Activated naive CD4-positive, alpha-beta T cell treated with anti-CD3 and anti-CD28 coated beads, Interleukin-2, amount 50 U/mL, for 72 hours (primary cell): ENCODE measurements around the gene TMEM167A. TPM values are rescaled to one million over a fixed set of nuclear protein-coding genes. Genes with fewer than 3 reads are reported as not detected.

ENCODE experiments used
- ATAC-seq, 2 donors: fragments of 150-1000 bp; cut with Tn5 transposase; 2 replicates each; pipeline ENCODE4 v1.10.0; 2021; ENCODE audit warnings: mild to moderate bottlenecking in 2 of 2, moderate library complexity in 2 of 2
- DNase-seq, 2 donors: peaks; one replicate each; pipeline ENCODE4 v3.0.0; 2021 to 2022; ENCODE audit warnings: low spot score in 2 of 2
- H3K27ac Mint-ChIP-seq, 2 donors: one replicate each; pipeline ENCODE4 v1.8.0; 2022; ENCODE audit warnings: mild to moderate bottlenecking in 2 of 2, mixed read lengths in 2 of 2
- H3K36me3 Mint-ChIP-seq, 2 donors: one replicate each; pipeline ENCODE4 v1.8.0; 2022; ENCODE audit warnings: mixed read lengths in 2 of 2
- H3K9me3 Mint-ChIP-seq, 2 donors: one replicate each; pipeline ENCODE4 v1.8.0; 2022; ENCODE audit warnings: mixed read lengths in 2 of 2
- total RNA-seq, 2 donors: library from RNA; stranded (reverse); gene quantifications; one replicate each; pipeline ENCODE4 v1.2.3, GENCODE V29; 2022

Gene TMEM167A
- total RNA-seq, 2 donors from 2014 or later, result 58.4 to 65.5 TPM

- Mint-ChIP-seq H3K36me3 (peaks cover 29 to 38% of the 10 kb centered on the region in 2 donors), H3K27ac (no peak overlapping the region), H3K9me3 (no peaks in the 10 kb centered on the region)
- no peak for DNase-seq
- no peak for ATAC-seq
Observed at GRCh38 chr5:83055166-83055565, 22.0 kb downstream of the TMEM167A start.

GRCh38 chr5:83050723-83051340 is 26.4 kb downstream of the TMEM167A start:
- ATAC-seq (no peak), DNase-seq (no peak)
- Mint-ChIP-seq H3K36me3 (peaks cover 24 to 25% of the 10 kb centered on the region in 2 donors), H3K9me3 (no peaks in the 10 kb centered on the region), H3K27ac (no peak overlapping the region)

- no peaks in the 10 kb centered on the region for H3K9me3 Mint-ChIP-seq
- peaks cover 14 to 15% of the 10 kb centered on the region in 2 donors for H3K36me3 Mint-ChIP-seq
- no peak for DNase-seq
- no peak for ATAC-seq
- no peak overlapping the region for H3K27ac Mint-ChIP-seq
Observed at GRCh38 chr5:83049370-83049885, 27.8 kb downstream of the TMEM167A start.

DNA sequence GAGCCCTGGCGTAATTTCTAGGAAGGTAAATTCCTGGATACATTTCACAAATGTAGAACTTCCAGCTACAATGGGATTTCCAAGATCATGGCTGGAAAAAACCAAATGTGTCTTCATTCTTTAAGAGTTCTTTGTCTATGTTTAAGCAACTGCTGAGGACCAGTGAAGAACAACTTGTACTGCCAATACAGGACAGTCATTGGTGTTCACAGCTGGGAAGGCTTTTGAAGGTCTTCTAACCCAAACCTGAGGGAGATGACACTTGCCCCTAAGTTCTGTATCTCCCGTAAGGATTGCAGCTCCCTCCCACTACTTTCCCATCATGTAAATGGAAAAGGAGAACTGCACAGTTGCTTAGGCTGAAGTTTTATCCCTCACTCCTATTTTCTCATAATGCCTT is 28.4 kb downstream of the TMEM167A start:
- peaks cover 8 to 9% of the 10 kb centered on the region in 2 donors for H3K36me3 Mint-ChIP-seq
- H3K9me3 Mint-ChIP-seq, result no peaks in the 10 kb centered on the region
- ATAC-seq, result no peak
- DNase-seq, result no peak
- no peak overlapping the region for H3K27ac Mint-ChIP-seq

DNA sequence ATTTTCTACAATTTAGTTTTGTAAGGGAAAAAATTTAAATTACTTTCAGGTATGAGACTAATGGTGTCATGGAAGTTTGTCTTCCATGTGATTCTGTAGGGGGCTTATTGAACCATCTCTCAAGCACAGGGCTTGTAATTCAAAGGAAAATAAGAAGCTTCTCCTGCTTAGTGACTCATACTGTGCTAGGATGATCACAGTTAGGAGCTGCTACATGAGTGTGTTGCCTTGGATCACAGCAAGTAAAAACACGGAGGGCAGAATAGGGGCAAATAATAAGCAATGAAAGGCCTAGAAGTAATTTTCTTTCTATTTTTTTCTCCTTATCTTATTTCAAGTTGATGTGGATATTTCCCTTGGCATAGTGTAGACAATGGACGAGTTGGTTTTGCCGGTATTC is 28.9 kb downstream of the TMEM167A start:
- no peak for DNase-seq
- no peaks in the 10 kb centered on the region for H3K9me3 Mint-ChIP-seq
- H3K27ac Mint-ChIP-seq, result no peak overlapping the region
- ATAC-seq, result no peak
- H3K36me3 Mint-ChIP-seq, result peaks cover 6% of the 10 kb centered on the region in 2 donors

DNA sequence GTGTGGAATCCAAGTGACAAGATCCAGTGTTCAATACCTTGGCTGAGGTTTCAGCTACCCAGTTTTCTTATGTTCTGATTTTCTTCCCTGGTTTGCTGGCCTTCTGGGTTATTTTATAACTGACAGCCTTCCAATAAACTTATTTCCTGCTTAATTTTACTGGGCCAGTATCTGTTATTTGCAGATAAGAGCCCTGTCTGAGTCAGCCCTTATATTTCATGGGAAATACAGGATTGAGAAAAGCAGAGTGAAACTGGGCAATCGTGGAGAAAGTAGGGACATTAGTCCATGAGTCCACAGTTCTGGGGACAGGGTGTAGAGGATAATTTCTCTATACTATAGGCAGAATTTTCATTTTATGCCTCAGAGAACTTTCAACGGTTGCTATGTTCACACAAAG is 32.3 kb downstream of the TMEM167A start:
- ATAC-seq, result no peak
- Mint-ChIP-seq H3K27ac (no peak overlapping the region), H3K9me3 (no peaks in the 10 kb centered on the region), H3K36me3 (no peaks in the 10 kb centered on the region)
- DNase-seq, result no peak

DNA sequence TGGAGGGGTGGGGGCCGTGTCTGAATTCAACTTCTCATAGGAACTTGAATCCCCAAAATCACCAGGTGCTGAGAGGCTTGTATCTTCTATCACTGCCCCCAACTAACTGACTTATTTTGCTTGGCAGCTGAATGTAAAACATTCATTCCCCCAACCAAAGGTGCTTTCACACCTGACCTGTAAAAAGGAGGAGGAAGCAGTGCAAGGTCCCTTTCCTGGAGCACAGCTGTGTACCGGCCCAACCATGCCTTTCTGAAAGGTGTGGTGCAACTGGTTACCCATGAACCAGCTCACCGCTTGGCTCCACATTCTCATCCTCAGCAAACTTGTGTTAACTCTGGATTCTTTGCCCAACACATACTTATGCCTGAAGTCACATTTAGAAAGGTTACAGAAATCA is 34.7 kb downstream of the TMEM167A start:
- Mint-ChIP-seq H3K27ac (no peak overlapping the region), H3K36me3 (no peaks in the 10 kb centered on the region), H3K9me3 (no peaks in the 10 kb centered on the region)
- DNase-seq (no peak), ATAC-seq (no peak)

DNA sequence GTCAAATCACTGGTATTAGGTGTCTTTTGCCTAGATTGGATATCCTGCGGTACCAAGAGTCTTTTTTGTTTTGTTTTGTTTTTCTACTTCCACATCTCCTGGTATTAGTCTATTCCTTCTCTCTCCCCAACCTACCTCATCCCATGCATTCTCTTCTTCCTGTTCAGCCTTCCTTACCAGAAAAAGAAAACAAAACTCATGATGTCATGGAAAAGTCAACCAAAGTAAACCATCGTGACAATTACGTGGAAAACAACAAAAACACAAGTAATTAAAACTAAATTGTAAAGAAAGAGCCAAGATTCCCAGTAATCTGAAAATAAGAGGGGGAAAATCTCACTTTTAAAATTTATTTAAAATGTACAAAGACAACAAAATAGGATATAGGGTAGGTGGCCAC is 38.3 kb downstream of the TMEM167A start:
- ATAC-seq (no peak), DNase-seq (no peak)
- no peak overlapping the region for H3K27ac Mint-ChIP-seq
- H3K9me3 Mint-ChIP-seq, result no peaks in the 10 kb centered on the region
- no peaks in the 10 kb centered on the region for H3K36me3 Mint-ChIP-seq

GRCh38 chr5:83036991-83037575 is 40.1 kb downstream of the TMEM167A start:
- DNase-seq (no peak), ATAC-seq (no peak)
- Mint-ChIP-seq H3K9me3 (no peaks in the 10 kb centered on the region), H3K27ac (no peak overlapping the region), H3K36me3 (no peaks in the 10 kb centered on the region)

DNA sequence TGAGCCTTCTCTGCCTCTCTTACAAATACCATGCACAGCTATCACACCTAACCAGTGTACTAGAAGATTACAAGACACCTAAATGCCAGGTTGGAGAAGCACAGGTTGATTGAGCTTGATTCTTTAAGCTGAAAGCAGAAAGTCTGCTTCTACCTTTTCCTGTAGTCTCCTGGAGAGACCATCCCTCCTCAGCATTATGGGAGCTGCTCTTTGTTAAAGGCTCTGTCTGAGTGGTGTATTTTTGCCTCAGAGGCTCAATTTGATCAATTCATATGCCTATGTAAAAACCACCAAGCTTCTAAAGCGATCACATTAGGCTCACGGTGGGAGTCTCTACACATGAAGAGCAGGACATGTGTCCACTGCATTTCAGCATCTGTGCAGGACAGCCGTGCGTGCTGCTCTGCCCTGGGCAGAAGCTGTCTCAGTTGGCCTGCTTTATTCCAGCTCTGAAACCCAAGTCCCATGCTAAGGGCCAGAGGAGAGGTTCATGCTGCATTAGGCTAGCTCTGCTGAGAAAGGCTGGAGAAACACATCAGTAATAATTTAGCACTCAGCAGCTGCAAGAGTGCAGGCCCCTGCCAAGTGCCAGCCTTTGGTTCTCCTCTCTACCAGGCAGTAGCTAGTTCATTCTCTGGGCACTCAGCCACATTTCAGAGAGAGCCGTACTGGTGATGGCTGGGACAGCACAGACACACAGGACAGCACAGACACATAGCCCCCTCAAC is 41.7 kb downstream of the TMEM167A start:
- Mint-ChIP-seq H3K36me3 (no peaks in the 10 kb centered on the region), H3K27ac (peak overlapping the region in 1 of 2 donors; percentile 55), H3K9me3 (no peaks in the 10 kb centered on the region)
- ATAC-seq (no peak), DNase-seq (no peak)

DNA sequence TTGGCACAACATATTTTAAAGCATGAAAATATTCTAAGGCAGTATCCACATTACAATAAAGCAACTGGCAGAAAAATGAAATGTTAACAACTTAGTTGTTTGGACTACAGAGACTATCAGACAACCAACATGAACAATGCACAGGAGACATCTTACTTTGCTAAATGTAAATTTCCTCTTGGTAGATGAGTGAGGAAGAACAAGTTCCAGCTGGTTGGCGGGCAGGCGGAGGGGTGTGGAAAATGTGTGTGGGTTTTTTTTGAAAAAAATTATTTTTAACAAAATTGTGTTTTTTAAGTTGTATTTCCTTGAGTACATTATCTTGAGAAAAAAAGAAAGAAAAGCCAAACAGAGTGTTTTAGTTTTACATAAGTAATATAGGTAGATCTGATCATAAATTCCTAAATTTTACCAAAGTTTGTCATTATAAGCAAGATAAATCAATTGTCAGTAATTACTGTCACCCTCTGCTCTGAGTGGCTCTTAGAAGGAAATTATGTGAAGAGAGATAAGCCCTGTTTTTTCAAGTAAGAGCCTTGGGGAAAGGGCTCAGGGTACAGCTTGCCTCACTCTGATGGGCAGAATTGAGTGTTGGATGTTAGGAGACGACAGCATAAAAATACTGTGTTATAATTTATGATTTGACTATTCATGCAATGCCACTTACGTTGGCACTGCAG is 42.5 kb downstream of the TMEM167A start:
- no peak for ATAC-seq
- H3K36me3 Mint-ChIP-seq, result no peaks in the 10 kb centered on the region

DNA sequence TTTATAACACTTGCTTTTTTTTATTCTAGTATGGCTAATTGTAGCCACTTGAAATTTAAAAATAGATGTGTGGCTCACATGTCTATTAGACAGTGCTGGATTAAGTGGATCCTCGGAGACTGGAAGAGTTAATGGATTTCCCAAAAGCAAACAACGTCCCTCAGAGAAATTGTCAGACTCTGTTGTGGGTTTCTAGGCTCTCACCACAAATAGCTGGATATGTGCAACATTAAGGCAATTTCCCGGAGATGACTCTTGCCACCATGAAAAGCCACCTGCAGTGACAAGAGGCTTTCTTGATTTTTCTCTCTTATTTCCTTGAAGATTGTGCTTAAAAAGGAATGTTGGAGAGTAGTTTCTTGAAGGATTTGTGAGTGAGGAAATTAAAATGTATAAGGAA is 43.2 kb downstream of the TMEM167A start:
- Mint-ChIP-seq H3K9me3 (no peaks in the 10 kb centered on the region), H3K36me3 (no peaks in the 10 kb centered on the region), H3K27ac (no peak overlapping the region)
- ATAC-seq (no peak), DNase-seq (no peak)

More for the DNA sequence above, 42.5 kb downstream of the TMEM167A start:
- no peak for DNase-seq
- Mint-ChIP-seq H3K27ac (no peak overlapping the region), H3K9me3 (no peaks in the 10 kb centered on the region)

DNA sequence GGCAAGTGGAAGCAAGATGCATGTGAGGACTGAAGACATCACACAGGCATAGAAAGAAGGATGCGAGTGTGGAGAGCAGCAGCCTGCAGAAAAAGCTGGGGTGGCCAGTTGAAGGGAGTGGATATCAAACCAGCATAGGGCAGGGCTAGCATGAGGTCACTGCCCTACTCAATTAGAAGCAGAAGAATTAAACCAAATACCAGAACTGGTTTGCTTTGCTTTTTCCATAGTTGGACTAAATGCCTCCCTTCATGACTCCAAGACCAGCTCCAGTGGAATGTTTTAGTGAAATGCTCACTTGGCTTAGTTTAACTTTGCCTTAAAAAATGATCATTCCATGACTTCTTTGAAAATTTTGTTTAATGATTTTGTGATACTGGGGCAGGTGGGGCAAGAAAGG is 45.8 kb downstream of the TMEM167A start:
- DNase-seq (no peak), ATAC-seq (no peak)
- H3K9me3 Mint-ChIP-seq, result no peaks in the 10 kb centered on the region
- no peak overlapping the region for H3K27ac Mint-ChIP-seq
- no peaks in the 10 kb centered on the region for H3K36me3 Mint-ChIP-seq

- H3K36me3 Mint-ChIP-seq, result no peaks in the 10 kb centered on the region
- ATAC-seq (no peak), DNase-seq (no peak)
- H3K9me3 Mint-ChIP-seq, result no peaks in the 10 kb centered on the region
- no peak overlapping the region for H3K27ac Mint-ChIP-seq
Observed at GRCh38 chr5:83029912-83030311, 47.3 kb downstream of the TMEM167A start.

DNA sequence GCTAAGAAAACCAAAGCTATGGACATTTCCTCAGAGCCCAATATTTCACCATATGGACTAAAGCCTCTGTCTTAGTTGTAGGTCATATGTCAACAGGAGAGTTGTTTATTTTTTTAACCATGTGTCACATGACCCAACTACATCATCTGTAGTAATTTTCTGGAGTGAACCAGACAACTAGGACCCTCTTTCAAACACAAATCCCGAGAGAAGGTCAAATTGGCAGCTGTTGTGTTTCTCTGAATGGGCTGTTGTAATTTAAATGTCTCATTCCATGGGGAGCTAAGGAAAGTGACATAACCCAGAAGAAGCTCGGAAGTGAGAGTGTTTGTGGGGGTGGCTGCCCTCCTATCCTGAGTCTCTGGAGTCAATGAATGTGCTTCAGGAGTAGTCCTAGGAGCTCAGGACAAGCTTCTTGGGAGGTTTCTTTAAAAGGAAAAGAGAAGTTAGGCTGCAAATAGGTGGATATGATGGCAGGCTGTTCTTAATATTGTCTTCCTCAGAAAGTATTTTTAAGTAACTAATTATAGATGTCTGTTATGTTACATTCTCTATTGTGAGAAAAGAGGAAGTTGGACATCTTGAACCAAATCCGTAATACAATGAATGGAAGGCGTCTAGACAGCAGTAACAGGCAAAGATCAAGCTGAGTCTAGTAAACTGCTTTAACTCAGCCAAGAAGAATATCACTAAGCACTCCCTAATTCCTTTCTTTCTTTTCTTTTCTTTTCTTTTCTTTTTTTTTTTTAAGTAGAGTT is 50.1 kb downstream of the TMEM167A start:
- H3K9me3 Mint-ChIP-seq, result no peaks in the 10 kb centered on the region
- no peak overlapping the region for H3K27ac Mint-ChIP-seq
- DNase-seq (no peak), ATAC-seq (no peak)
- H3K36me3 Mint-ChIP-seq, result no peaks in the 10 kb centered on the region

DNA sequence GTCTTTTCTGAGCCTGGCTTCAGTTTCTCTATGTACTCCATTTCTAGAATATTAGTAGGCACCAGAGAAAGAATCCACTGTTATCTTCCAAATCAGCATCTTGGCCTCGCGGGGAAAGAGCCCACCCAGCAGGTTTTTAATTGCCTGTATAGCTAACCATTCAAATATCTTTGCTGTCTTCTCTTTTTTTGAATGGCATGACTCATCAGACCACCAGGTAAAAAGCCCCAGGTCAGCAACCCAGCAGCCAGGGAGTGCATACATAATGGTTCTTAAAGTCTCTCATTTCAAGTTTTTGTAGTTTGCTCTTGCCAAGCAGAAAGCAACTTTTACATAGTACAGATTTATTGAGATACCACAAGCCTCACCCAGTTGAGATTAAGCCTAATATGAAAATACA is 50.7 kb downstream of the TMEM167A start:
- Mint-ChIP-seq H3K36me3 (no peaks in the 10 kb centered on the region), H3K9me3 (no peaks in the 10 kb centered on the region), H3K27ac (no peak overlapping the region)
- no peak for ATAC-seq
- no peak for DNase-seq
